Measurements from ENCODE around the gene SLC1A3.

GRCh38 chr5:36628695-36629094 is 22.3 kb downstream of the SLC1A3 start:
- TF ChIP-seq EZH2 (IDR thresholded peaks at IDR 0.05) (no peak), CTCF (IDR thresholded peaks at IDR 0.05) (no peak)
